ENCODE data around the gene ZNF786.
"Not testable (repeated sequence)": the region's sequence is repeated elsewhere in the genome, so short reads cannot be mapped to it uniquely, and the experiment has no call there.

The ZNF786 gene

GRCh38 chr7:149090397-149091195 is at the start of gene ZNF786:
TSS of gene ZNF786 (minus strand) at chr7:149090718. CDS start at chr7:149090640, 78 bp downstream.
- peak; percentile 90 for DNase-seq (ENCODE audit: low spot score)

GRCh38 chr7:149136118-149136517 is 45.6 kb upstream of the ZNF786 start:
- no peak for DNase-seq (ENCODE audit: low spot score)

GRCh38 chr7:149133028-149133710 is 42.7 kb upstream of the ZNF786 start:
- no peak for DNase-seq (ENCODE audit: low spot score)

GRCh38 chr7:149130572-149131198 is 40.2 kb upstream of the ZNF786 start:
- DNase-seq (ENCODE audit: low spot score), result no peak

GRCh38 chr7:149126662-149127266 is 36.2 kb upstream of the ZNF786 start:
- DNase-seq (ENCODE audit: low spot score), result peak; percentile 50

GRCh38 chr7:149125863-149126661 is 35.5 kb upstream of the ZNF786 start, which contains the start of gene ZNF425:
TSS of gene ZNF425 (minus strand) at chr7:149126324. CDS start at chr7:149126213, 111 bp downstream.
- DNase-seq (ENCODE audit: low spot score), result peak; percentile 90

GRCh38 chr7:149125189-149125862 is 34.8 kb upstream of the ZNF786 start:
- DNase-seq (ENCODE audit: low spot score), result no peak

- no peak for DNase-seq (ENCODE audit: low spot score)
Measured at GRCh38 chr7:149109969-149110368, 19.5 kb upstream of the ZNF786 start.

GRCh38 chr7:149104749-149105148 is 14.2 kb upstream of the ZNF786 start:
- no peak for DNase-seq (ENCODE audit: low spot score)

- DNase-seq (ENCODE audit: low spot score), result no peak
Measured at GRCh38 chr7:149104214-149104613, 13.7 kb upstream of the ZNF786 start.

GRCh38 chr7:149103424-149103823 is 12.9 kb upstream of the ZNF786 start:
- DNase-seq (ENCODE audit: low spot score), result no peak

GRCh38 chr7:149102666-149103065 is 12.1 kb upstream of the ZNF786 start:
- DNase-seq (ENCODE audit: low spot score), result no peak

GRCh38 chr7:149100821-149101220 is 10.3 kb upstream of the ZNF786 start:
- no peak for DNase-seq (ENCODE audit: low spot score)

- no peak for DNase-seq (ENCODE audit: low spot score)
Measured at GRCh38 chr7:149099058-149099457, 8.5 kb upstream of the ZNF786 start.

GRCh38 chr7:149097088-149097487 is 6.6 kb upstream of the ZNF786 start:
- no peak for DNase-seq (ENCODE audit: low spot score)

- DNase-seq (ENCODE audit: low spot score), result no peak
Measured at GRCh38 chr7:149093228-149093627, 2.7 kb upstream of the ZNF786 start.

- not testable (repeated sequence) for DNase-seq (ENCODE audit: low spot score)
Measured at GRCh38 chr7:149092244-149092643, 1.7 kb upstream of the ZNF786 start.

GRCh38 chr7:149087376-149087775 is 3.1 kb downstream of the ZNF786 start:
- DNase-seq (ENCODE audit: low spot score), result no peak

- DNase-seq (ENCODE audit: low spot score), result no peak
Measured at GRCh38 chr7:149085866-149086265, 4.7 kb downstream of the ZNF786 start.

GRCh38 chr7:149084407-149084806 is 6.1 kb downstream of the ZNF786 start:
- DNase-seq (ENCODE audit: low spot score), result no peak

- no peak for DNase-seq (ENCODE audit: low spot score)
Measured at GRCh38 chr7:149081914-149082313, 8.6 kb downstream of the ZNF786 start.
